Tibial artery (tissue), 4 donors: ENCODE data around the gene TMEM260.
"Not testable (repeated sequence)": the region's sequence is repeated elsewhere in the genome, so short reads cannot be mapped to it uniquely, and the experiment has no call there.

ENCODE experiments used
- DNase-seq, 2 donors: peaks; one replicate each; pipeline ENCODE4 v3.0.0-alpha.2; 2019
- H3K27ac ChIP-seq, 2 donors: fragments of 200-600 bp; sonication (generic) in 1 of 2; 1 replicate in 1 of 2; 2 replicates in 1 of 2; pipeline ENCODE4 v1.5.1; 2018 to 2019; ENCODE audit warnings: mild to moderate bottlenecking in 1 of 2
- H3K27me3 ChIP-seq, 2 donors: fragments of 200-600 bp; sonication (generic) in 1 of 2; one replicate each; pipeline versions ENCODE4 v1.5.1 to v1.6.0; 2016 to 2019
- H3K36me3 ChIP-seq, 3 donors: fragments of 200-600 bp; sonication (generic) in 2 of 3; one replicate each; pipeline ENCODE4 v1.5.1; 2016 to 2019; ENCODE audit warnings: mild to moderate bottlenecking in 2 of 3
- H3K4me1 ChIP-seq, 4 donors: fragments of 200-600 bp; sonication (generic) in 2 of 4; 1 replicate in 3 of 4; 2 replicates in 1 of 4; pipeline ENCODE4 v1.5.1; 2016 to 2019
- H3K4me3 ChIP-seq, 2 donors: fragments of 200-600 bp; sonication (generic) in 1 of 2; 1 replicate in 1 of 2; 2 replicates in 1 of 2; pipeline ENCODE4 v1.5.1; 2018 to 2019; ENCODE audit warnings: mild to moderate bottlenecking in 2 of 2
- H3K9me3 ChIP-seq, 3 donors: fragments of 200-600 bp; sonication (generic) in 1 of 3; one replicate each; pipeline ENCODE4 v1.5.1; 2016 to 2019
- intact Hi-C: fragments of 100-400 bp; cut with DNase I; formaldehyde crosslinking; loops from one replicate; pipeline ENCODE4 v1.15.0; 2023; ENCODE audit warnings: low total_unique reads
- TF ChIP-seq, protein P1 (sequence below), 2 experiments: fragments of 200-600 bp in 1 of 2; fragments of 450-650 bp in 1 of 2; IDR thresholded peaks; one replicate each; pipeline ENCODE4 v1.5.1; 2017 to 2019; ENCODE audit warnings: antibody characterized with exemption in 2 of 2, mild to moderate bottlenecking in 1 of 2, moderate library complexity in 1 of 2

TMEM260 gene

DNA sequence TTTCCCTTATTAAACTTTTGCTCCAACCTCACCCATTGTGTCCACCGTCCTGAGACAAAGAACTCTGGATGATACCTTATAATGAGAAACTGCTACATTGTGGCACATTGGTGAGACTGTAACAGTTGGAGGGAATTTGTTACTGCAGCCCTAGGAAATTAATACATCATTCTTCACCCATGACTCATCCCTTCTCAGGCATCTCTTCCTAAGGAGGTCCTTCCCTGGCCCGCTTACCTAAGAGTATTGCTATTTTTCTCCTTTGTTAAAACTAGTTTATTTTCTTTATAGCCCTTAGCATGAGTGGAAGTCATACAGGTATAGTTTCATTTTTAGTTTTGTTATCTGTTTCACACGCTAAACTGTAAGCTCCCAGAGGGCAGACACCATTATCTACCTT is 87.1 kb downstream of the TMEM260 start:
- DNase-seq: no peak
- Histone ChIP-seq H3K27me3 (no peaks in the 10 kb centered on the region), H3K9me3 (peaks cover 0 to 8% (median 0%) of the 10 kb centered on the region in 3 donors), H3K27ac (no peak overlapping the region), H3K4me3 (no peak overlapping the region), H3K4me1 (no peaks in the 10 kb centered on the region), H3K36me3 (no peaks in the 10 kb centered on the region)
- intact Hi-C loops: no loop called here
- TF ChIP-seq, protein P1, sequence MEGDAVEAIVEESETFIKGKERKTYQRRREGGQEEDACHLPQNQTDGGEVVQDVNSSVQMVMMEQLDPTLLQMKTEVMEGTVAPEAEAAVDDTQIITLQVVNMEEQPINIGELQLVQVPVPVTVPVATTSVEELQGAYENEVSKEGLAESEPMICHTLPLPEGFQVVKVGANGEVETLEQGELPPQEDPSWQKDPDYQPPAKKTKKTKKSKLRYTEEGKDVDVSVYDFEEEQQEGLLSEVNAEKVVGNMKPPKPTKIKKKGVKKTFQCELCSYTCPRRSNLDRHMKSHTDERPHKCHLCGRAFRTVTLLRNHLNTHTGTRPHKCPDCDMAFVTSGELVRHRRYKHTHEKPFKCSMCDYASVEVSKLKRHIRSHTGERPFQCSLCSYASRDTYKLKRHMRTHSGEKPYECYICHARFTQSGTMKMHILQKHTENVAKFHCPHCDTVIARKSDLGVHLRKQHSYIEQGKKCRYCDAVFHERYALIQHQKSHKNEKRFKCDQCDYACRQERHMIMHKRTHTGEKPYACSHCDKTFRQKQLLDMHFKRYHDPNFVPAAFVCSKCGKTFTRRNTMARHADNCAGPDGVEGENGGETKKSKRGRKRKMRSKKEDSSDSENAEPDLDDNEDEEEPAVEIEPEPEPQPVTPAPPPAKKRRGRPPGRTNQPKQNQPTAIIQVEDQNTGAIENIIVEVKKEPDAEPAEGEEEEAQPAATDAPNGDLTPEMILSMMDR (IDR thresholded peaks at IDR 0.05): no peak

- H3K4me1 ChIP-seq, H3K4me3 ChIP-seq, H3K36me3 ChIP-seq, intact Hi-C loops, DNase-seq, H3K27me3 ChIP-seq, H3K27ac ChIP-seq, H3K9me3 ChIP-seq: not testable (repeated sequence)
These were observed 87.7 kb downstream of the TMEM260 start for GRCh38 chr14:56667290-56667689.

GRCh38 chr14:56676042-56676441 is 96.4 kb downstream of the TMEM260 start:
- peaks cover 0 to 4% (median 0%) of the 10 kb centered on the region in 3 donors for H3K9me3 ChIP-seq
- TF ChIP-seq, protein P1 (IDR thresholded peaks at IDR 0.05): no peak
- H3K4me1 ChIP-seq: no peaks in the 10 kb centered on the region
- no peak for DNase-seq
- H3K36me3 ChIP-seq: no peaks in the 10 kb centered on the region
- intact Hi-C loops: no loop called here
- H3K4me3 ChIP-seq: no peak overlapping the region
- H3K27ac ChIP-seq: no peak overlapping the region
- no peaks in the 10 kb centered on the region for H3K27me3 ChIP-seq

DNA sequence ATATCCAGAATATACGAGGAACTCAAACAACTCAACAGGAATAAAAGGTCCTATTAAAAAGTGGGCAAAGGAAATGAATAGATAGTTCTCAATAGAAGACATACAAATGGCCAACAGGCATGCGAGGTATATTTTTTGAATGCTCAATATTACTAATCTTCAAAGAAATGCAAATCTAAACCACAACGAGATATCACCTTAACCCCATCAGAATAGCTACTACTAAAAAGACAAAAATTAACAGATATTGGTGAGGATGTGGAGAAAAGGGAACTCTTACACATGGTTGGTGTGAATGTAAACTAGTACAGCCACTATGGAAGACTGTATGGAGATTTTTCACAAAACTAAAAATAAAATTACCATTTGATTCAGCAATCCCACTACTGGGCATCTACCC is 99.2 kb downstream of the TMEM260 start:
- Histone ChIP-seq H3K27me3 (no peaks in the 10 kb centered on the region), H3K4me3 (no peak overlapping the region)
- intact Hi-C loops: no loop called here

GRCh38 chr14:56686416-56686815 is 106.8 kb downstream of the TMEM260 start:
- TF ChIP-seq, protein P1 (IDR thresholded peaks at IDR 0.05): no peak
- Histone ChIP-seq H3K27ac (no peak overlapping the region), H3K9me3 (no peaks in the 10 kb centered on the region), H3K27me3 (no peaks in the 10 kb centered on the region), H3K36me3 (no peaks in the 10 kb centered on the region), H3K4me3 (no peak overlapping the region), H3K4me1 (no peaks in the 10 kb centered on the region)
- no peak for DNase-seq
- intact Hi-C loops: no loop called here

More for the DNA sequence above, 99.2 kb downstream of the TMEM260 start:
- H3K36me3 ChIP-seq: no peaks in the 10 kb centered on the region
- TF ChIP-seq, protein P1 (IDR thresholded peaks at IDR 0.05): no peak
- H3K9me3 ChIP-seq: peaks cover 0 to 4% (median 0%) of the 10 kb centered on the region in 3 donors
- no peak for DNase-seq
- no peak overlapping the region for H3K27ac ChIP-seq
- H3K4me1 ChIP-seq: no peaks in the 10 kb centered on the region

- Histone ChIP-seq H3K4me3 (no peak overlapping the region), H3K27ac (no peak overlapping the region), H3K4me1 (no peaks in the 10 kb centered on the region), H3K27me3 (no peaks in the 10 kb centered on the region), H3K9me3 (no peaks in the 10 kb centered on the region), H3K36me3 (no peaks in the 10 kb centered on the region)
- DNase-seq: no peak
- intact Hi-C loops: no loop called here
- TF ChIP-seq, protein P1 (IDR thresholded peaks at IDR 0.05): no peak
These were observed 107.5 kb downstream of the TMEM260 start for GRCh38 chr14:56687123-56687522.
